ENCODE measurements around the gene CAPN15.

DNA sequence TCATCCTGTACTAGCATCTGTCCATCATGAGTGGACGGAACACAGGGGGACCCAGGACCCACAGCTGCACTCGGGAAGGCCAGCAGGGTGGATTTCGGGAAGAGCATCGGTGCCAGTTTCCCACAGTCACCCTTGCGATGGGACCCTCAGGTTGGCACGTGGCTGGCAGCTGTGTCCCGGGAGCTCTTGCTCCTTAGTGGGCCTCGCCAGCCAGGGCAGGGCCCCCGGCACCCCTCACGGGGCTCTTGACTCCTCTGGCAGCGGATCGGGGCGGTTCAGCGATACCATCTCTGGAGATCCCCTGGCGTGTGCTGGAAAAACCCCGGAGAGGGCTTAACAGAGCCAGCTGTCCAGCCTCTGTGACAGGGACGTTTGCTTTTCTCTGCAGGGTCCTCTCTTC, 9.2 kb downstream of the CAPN15 start:
- TF ChIP-seq POLR2A (IDR thresholded peaks at IDR 0.05; ENCODE audit: low read depth) = no peak
- TF ChIP-seq, protein P1, sequence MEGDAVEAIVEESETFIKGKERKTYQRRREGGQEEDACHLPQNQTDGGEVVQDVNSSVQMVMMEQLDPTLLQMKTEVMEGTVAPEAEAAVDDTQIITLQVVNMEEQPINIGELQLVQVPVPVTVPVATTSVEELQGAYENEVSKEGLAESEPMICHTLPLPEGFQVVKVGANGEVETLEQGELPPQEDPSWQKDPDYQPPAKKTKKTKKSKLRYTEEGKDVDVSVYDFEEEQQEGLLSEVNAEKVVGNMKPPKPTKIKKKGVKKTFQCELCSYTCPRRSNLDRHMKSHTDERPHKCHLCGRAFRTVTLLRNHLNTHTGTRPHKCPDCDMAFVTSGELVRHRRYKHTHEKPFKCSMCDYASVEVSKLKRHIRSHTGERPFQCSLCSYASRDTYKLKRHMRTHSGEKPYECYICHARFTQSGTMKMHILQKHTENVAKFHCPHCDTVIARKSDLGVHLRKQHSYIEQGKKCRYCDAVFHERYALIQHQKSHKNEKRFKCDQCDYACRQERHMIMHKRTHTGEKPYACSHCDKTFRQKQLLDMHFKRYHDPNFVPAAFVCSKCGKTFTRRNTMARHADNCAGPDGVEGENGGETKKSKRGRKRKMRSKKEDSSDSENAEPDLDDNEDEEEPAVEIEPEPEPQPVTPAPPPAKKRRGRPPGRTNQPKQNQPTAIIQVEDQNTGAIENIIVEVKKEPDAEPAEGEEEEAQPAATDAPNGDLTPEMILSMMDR (IDR thresholded peaks at IDR 0.05) = no peak
- TF ChIP-seq POLR2AphosphoS5 (IDR thresholded peaks at IDR 0.05) = no peak
- TF ChIP-seq EP300 (IDR thresholded peaks at IDR 0.05) = no peak

Data from esophagus muscularis mucosa (tissue), 4 donors.